EH (cell line): ENCODE results near the gene PKNOX2.

Experiments used
- DNase-seq: peaks from one replicate; pipeline ENCODE4 v3.0.0-alpha.2; 2015; ENCODE audit warnings: low read depth

Gene PKNOX2

GRCh38 chr11:125412509-125412908, 248.0 kb downstream of the PKNOX2 start:
- DNase-seq = no peak

- DNase-seq = no peak
These were observed 248.7 kb downstream of the PKNOX2 start for GRCh38 chr11:125413226-125413625.

GRCh38 chr11:125414121-125414520, 249.6 kb downstream of the PKNOX2 start:
- DNase-seq = no peak

- DNase-seq = no peak
These were observed 252.7 kb downstream of the PKNOX2 start for GRCh38 chr11:125416981-125417935.

GRCh38 chr11:125418396-125418795, 253.8 kb downstream of the PKNOX2 start:
- no peak for DNase-seq

GRCh38 chr11:125422681-125423080, 258.1 kb downstream of the PKNOX2 start:
- DNase-seq = no peak

- DNase-seq = no peak
These were observed 258.8 kb downstream of the PKNOX2 start for GRCh38 chr11:125423247-125423849.

- no peak for DNase-seq
These were observed 261.1 kb downstream of the PKNOX2 start for GRCh38 chr11:125425601-125426000.

GRCh38 chr11:125426818-125427528, 262.4 kb downstream of the PKNOX2 start:
- no peak for DNase-seq

- DNase-seq = no peak
These were observed 264.1 kb downstream of the PKNOX2 start for GRCh38 chr11:125428486-125429173.

GRCh38 chr11:125429174-125429707, 264.7 kb downstream of the PKNOX2 start:
- peak; percentile 49 for DNase-seq

GRCh38 chr11:125429807-125430678, 265.5 kb downstream of the PKNOX2 start:
- no peak for DNase-seq

- no peak for DNase-seq
These were observed 266.5 kb downstream of the PKNOX2 start for GRCh38 chr11:125431009-125431408.

- DNase-seq = no peak
These were observed 266.9 kb downstream of the PKNOX2 start for GRCh38 chr11:125431481-125431880.

GRCh38 chr11:125433454-125434121, 269.0 kb downstream of the PKNOX2 start:
- peak; percentile 62 for DNase-seq

GRCh38 chr11:125435461-125436238, 271.1 kb downstream of the PKNOX2 start:
- no peak for DNase-seq

GRCh38 chr11:125441648-125442410, 277.3 kb downstream of the PKNOX2 start:
- DNase-seq = no peak

- DNase-seq = no peak
These were observed 278.4 kb downstream of the PKNOX2 start for GRCh38 chr11:125442946-125443345.
